WTC11 (cell line): ENCODE data around the gene ARHGAP4. TPM values are rescaled to one million over a fixed set of nuclear protein-coding genes. Genes with fewer than 3 reads are reported as not detected.

ENCODE experiments used
- ATAC-seq: fragments of 200-7000 bp; cut with Tn5 transposase; 2 replicates; pipeline ENCODE4 v1.10.0; 2021; ENCODE audit warnings: mild to moderate bottlenecking, moderate library complexity
- CTCF ChIA-PET: fragments of 300-600 bp; sonication (Branson Sonifier 250); formaldehyde crosslinking; loops from one replicate; lab custom pipeline; 2021; ENCODE audit warnings: antibody characterized with exemption; lab: Charles Lee
- POLR2A ChIA-PET: fragments of 350-600 bp; sonication (Branson Sonifier 250); formaldehyde crosslinking; loops from one replicate; lab custom pipeline; 2021; ENCODE audit warnings: antibody characterized with exemption; lab: Charles Lee
- DNase-seq: peaks from one replicate; pipeline ENCODE4 v3.0.0; 2021; ENCODE audit warnings: low spot score
- H3K27ac Mint-ChIP-seq: 2 replicates; pipeline ENCODE4 v1.8.0; 2021; ENCODE audit warnings: mixed read lengths
- H3K27me3 Mint-ChIP-seq: 2 replicates; pipeline ENCODE4 v1.8.0; 2021; ENCODE audit warnings: low read depth, mild to moderate bottlenecking, moderate library complexity, mixed read lengths
- H3K36me3 Mint-ChIP-seq: 2 replicates; pipeline ENCODE4 v1.8.0; 2021; ENCODE audit warnings: mixed read lengths
- H3K4me1 Mint-ChIP-seq: 2 replicates; pipeline ENCODE4 v1.8.0; 2022; ENCODE audit warnings: mixed read lengths
- H3K4me3 Mint-ChIP-seq: 2 replicates; pipeline ENCODE4 v1.8.0; 2021; ENCODE audit warnings: mild to moderate bottlenecking, moderate library complexity, mixed read lengths
- H3K9me3 Mint-ChIP-seq: 2 replicates; pipeline ENCODE4 v1.8.0; 2021; ENCODE audit warnings: mixed read lengths
- CBFB ChIP-seq: sonication (generic); formaldehyde crosslinking; IDR thresholded peaks from 2 replicates; pipeline ENCODE4 v1.8.1; 2022; ENCODE audit warnings: mild to moderate bottlenecking, low read depth, missing genetic modification reagents
- CREB1 ChIP-seq: sonication (generic); formaldehyde crosslinking; IDR thresholded peaks from 2 replicates; pipeline ENCODE4 v1.8.0; 2023; ENCODE audit warnings: mild to moderate bottlenecking, missing genetic modification reagents
- E2F5 ChIP-seq: sonication (generic); formaldehyde crosslinking; IDR thresholded peaks from 2 replicates; pipeline ENCODE4 v1.8.1; 2022; ENCODE audit warnings: mild to moderate bottlenecking, moderate library complexity, missing genetic modification reagents
- FOXJ3 ChIP-seq: sonication (generic); formaldehyde crosslinking; IDR thresholded peaks from 2 replicates; pipeline ENCODE4 v1.9.0; 2021; ENCODE audit warnings: missing genetic modification reagents, mild to moderate bottlenecking, borderline replicate concordance
- FOXP4 ChIP-seq: sonication (generic); formaldehyde crosslinking; IDR thresholded peaks from 2 replicates; pipeline ENCODE4 v1.8.0; 2022; ENCODE audit warnings: mild to moderate bottlenecking, missing genetic modification reagents
- HMGA2 ChIP-seq: fragments of 250-450 bp; sonication (Bioruptor Pico); IDR thresholded peaks from 2 replicates; pipeline ENCODE4 v1.4.0; 2021; ENCODE audit warnings: mild to moderate bottlenecking, moderate library complexity
- MYBL2 ChIP-seq: sonication (generic); formaldehyde crosslinking; IDR thresholded peaks from 2 replicates; pipeline ENCODE4 v1.8.1; 2023; ENCODE audit warnings: mild to moderate bottlenecking, moderate library complexity, missing genetic modification reagents
- NFE2L1 ChIP-seq: sonication (generic); formaldehyde crosslinking; IDR thresholded peaks from 2 replicates; pipeline ENCODE4 v1.8.1; 2023; ENCODE audit warnings: missing genetic modification reagents
- RORB ChIP-seq: fragments of 250-450 bp; sonication (Bioruptor Pico); IDR thresholded peaks from 2 replicates; pipeline ENCODE4 v1.9.0; 2021; ENCODE audit warnings: mild to moderate bottlenecking
- SOX15 ChIP-seq: fragments of 250-450 bp; sonication (Bioruptor Pico); IDR thresholded peaks from 2 replicates; pipeline ENCODE4 v1.9.0; 2021; ENCODE audit warnings: mild to moderate bottlenecking
- ZNF232 ChIP-seq: sonication (generic); formaldehyde crosslinking; IDR thresholded peaks from 2 replicates; pipeline ENCODE4 v1.8.0; 2022; ENCODE audit warnings: mild to moderate bottlenecking, missing genetic modification reagents
- ZNF317 ChIP-seq: sonication (generic); formaldehyde crosslinking; IDR thresholded peaks from 2 replicates; pipeline ENCODE4 v1.8.1; 2023; ENCODE audit warnings: low read depth, mild to moderate bottlenecking, moderate library complexity, missing genetic modification reagents, borderline replicate concordance
- ZNF423 ChIP-seq: fragments of 250-450 bp; sonication (Bioruptor Pico); IDR thresholded peaks from 2 replicates; pipeline ENCODE4 v2.1.2; 2022; ENCODE audit warnings: mild to moderate bottlenecking, moderate library complexity
- ZNF512 ChIP-seq: sonication (generic); formaldehyde crosslinking; IDR thresholded peaks from 2 replicates; pipeline ENCODE4 v1.8.1; 2022; ENCODE audit warnings: missing genetic modification reagents, borderline replicate concordance
- total RNA-seq: library from RNA; stranded (reverse); gene quantifications from 3 replicates; pipeline ENCODE4 v1.2.3, GENCODE V29; 2021
- TF ChIP-seq, protein P1 (sequence below): sonication (generic); formaldehyde crosslinking; IDR thresholded peaks from 2 replicates; pipeline ENCODE4 v1.8.0; 2023; ENCODE audit warnings: mild to moderate bottlenecking, missing genetic modification reagents
- TF ChIP-seq, protein P2 (sequence below): sonication (generic); formaldehyde crosslinking; conservative IDR thresholded peaks from 2 replicates; pipeline ENCODE4 v1.8.1; 2022; ENCODE audit warnings: mild to moderate bottlenecking, missing genetic modification reagents
- TF ChIP-seq, protein P3 (sequence below): sonication (generic); formaldehyde crosslinking; IDR thresholded peaks from 2 replicates; pipeline ENCODE4 v1.8.1; 2023; ENCODE audit warnings: mild to moderate bottlenecking, missing genetic modification reagents
- TF ChIP-seq, protein P4 (sequence below): sonication (generic); formaldehyde crosslinking; IDR thresholded peaks from 2 replicates; pipeline ENCODE4 v1.8.0; 2022; ENCODE audit warnings: missing genetic modification reagents

ARHGAP4 gene
- total RNA-seq, 1 experiment from 2014 or later: 52.1 TPM

- DNase-seq (no peak), ATAC-seq (no peak)
- Mint-ChIP-seq H3K27me3 (no peaks in the 10 kb centered on the region; the same call in 1 of the 2 replicates), H3K9me3 (no peaks in the 10 kb centered on the region), H3K27ac (no peak overlapping the region), H3K36me3 (peaks cover 7% of the 10 kb centered on the region), H3K4me3 (no peak overlapping the region), H3K4me1 (peaks cover 16% of the 10 kb centered on the region)
- TF ChIP-seq FOXJ3 (CRISPR knock-in tag): no peak
- TF ChIP-seq, protein P1, sequence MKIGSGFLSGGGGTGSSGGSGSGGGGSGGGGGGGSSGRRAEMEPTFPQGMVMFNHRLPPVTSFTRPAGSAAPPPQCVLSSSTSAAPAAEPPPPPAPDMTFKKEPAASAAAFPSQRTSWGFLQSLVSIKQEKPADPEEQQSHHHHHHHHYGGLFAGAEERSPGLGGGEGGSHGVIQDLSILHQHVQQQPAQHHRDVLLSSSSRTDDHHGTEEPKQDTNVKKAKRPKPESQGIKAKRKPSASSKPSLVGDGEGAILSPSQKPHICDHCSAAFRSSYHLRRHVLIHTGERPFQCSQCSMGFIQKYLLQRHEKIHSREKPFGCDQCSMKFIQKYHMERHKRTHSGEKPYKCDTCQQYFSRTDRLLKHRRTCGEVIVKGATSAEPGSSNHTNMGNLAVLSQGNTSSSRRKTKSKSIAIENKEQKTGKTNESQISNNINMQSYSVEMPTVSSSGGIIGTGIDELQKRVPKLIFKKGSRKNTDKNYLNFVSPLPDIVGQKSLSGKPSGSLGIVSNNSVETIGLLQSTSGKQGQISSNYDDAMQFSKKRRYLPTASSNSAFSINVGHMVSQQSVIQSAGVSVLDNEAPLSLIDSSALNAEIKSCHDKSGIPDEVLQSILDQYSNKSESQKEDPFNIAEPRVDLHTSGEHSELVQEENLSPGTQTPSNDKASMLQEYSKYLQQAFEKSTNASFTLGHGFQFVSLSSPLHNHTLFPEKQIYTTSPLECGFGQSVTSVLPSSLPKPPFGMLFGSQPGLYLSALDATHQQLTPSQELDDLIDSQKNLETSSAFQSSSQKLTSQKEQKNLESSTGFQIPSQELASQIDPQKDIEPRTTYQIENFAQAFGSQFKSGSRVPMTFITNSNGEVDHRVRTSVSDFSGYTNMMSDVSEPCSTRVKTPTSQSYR (CRISPR knock-in tag): no peak
- no peak for TF ChIP-seq CREB1 (CRISPR knock-in tag)
- no peak for TF ChIP-seq NFE2L1
- TF ChIP-seq ZNF423: no peak
- ChIA-PET CTCF (no interaction called here), POLR2A (no interaction called here)
Measured at GRCh38 chrX:153865321-153865580, 60.8 kb downstream of the ARHGAP4 start.

GRCh38 chrX:153864561-153865320, 61.3 kb downstream of the ARHGAP4 start:
- peaks cover 7% of the 10 kb centered on the region for H3K36me3 Mint-ChIP-seq
- no peak overlapping the region for H3K27ac Mint-ChIP-seq
- H3K9me3 Mint-ChIP-seq: no peaks in the 10 kb centered on the region
- H3K27me3 Mint-ChIP-seq: no peaks in the 10 kb centered on the region; the same call in 1 of the 2 replicates
- TF ChIP-seq ZNF232 (CRISPR knock-in tag) (no peak), ZNF512 (no peak), FOXP4 (no peak), ZNF317 (no peak), CBFB (no peak)
- ATAC-seq (no peak), DNase-seq (no peak)
- ChIA-PET POLR2A (no interaction called here), CTCF (no interaction called here)
- no peak overlapping the region for H3K4me3 Mint-ChIP-seq
- peaks cover 16% of the 10 kb centered on the region for H3K4me1 Mint-ChIP-seq

- H3K9me3 Mint-ChIP-seq: no peaks in the 10 kb centered on the region
- ChIA-PET POLR2A (no interaction called here), CTCF (no interaction called here)
- DNase-seq (no peak), ATAC-seq (no peak)
- H3K4me3 Mint-ChIP-seq: no peak overlapping the region
- H3K27ac Mint-ChIP-seq: no peak overlapping the region
- H3K36me3 Mint-ChIP-seq: peaks cover 7% of the 10 kb centered on the region
- H3K27me3 Mint-ChIP-seq: no peaks in the 10 kb centered on the region; the same call in 1 of the 2 replicates
- H3K4me1 Mint-ChIP-seq: peaks cover 19% of the 10 kb centered on the region
- TF ChIP-seq RORB (no peak), MYBL2 (no peak), CBFB (no peak), ZNF317 (no peak), HMGA2 (CRISPR knock-in tag) (no peak), E2F5 (CRISPR knock-in tag) (no peak), SOX15 (CRISPR knock-in tag) (no peak)
- TF ChIP-seq, protein P2, sequence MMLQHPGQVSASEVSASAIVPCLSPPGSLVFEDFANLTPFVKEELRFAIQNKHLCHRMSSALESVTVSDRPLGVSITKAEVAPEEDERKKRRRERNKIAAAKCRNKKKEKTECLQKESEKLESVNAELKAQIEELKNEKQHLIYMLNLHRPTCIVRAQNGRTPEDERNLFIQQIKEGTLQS (CRISPR knock-in tag): no peak
- TF ChIP-seq, protein P3, sequence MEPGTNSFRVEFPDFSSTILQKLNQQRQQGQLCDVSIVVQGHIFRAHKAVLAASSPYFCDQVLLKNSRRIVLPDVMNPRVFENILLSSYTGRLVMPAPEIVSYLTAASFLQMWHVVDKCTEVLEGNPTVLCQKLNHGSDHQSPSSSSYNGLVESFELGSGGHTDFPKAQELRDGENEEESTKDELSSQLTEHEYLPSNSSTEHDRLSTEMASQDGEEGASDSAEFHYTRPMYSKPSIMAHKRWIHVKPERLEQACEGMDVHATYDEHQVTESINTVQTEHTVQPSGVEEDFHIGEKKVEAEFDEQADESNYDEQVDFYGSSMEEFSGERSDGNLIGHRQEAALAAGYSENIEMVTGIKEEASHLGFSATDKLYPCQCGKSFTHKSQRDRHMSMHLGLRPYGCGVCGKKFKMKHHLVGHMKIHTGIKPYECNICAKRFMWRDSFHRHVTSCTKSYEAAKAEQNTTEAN (CRISPR knock-in tag): no peak
- TF ChIP-seq, protein P4, sequence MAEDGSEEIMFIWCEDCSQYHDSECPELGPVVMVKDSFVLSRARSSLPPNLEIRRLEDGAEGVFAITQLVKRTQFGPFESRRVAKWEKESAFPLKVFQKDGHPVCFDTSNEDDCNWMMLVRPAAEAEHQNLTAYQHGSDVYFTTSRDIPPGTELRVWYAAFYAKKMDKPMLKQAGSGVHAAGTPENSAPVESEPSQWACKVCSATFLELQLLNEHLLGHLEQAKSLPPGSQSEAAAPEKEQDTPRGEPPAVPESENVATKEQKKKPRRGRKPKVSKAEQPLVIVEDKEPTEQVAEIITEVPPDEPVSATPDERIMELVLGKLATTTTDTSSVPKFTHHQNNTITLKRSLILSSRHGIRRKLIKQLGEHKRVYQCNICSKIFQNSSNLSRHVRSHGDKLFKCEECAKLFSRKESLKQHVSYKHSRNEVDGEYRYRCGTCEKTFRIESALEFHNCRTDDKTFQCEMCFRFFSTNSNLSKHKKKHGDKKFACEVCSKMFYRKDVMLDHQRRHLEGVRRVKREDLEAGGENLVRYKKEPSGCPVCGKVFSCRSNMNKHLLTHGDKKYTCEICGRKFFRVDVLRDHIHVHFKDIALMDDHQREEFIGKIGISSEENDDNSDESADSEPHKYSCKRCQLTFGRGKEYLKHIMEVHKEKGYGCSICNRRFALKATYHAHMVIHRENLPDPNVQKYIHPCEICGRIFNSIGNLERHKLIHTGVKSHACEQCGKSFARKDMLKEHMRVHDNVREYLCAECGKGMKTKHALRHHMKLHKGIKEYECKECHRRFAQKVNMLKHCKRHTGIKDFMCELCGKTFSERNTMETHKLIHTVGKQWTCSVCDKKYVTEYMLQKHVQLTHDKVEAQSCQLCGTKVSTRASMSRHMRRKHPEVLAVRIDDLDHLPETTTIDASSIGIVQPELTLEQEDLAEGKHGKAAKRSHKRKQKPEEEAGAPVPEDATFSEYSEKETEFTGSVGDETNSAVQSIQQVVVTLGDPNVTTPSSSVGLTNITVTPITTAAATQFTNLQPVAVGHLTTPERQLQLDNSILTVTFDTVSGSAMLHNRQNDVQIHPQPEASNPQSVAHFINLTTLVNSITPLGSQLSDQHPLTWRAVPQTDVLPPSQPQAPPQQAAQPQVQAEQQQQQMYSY: no peak
Measured at GRCh38 chrX:153864101-153864500, 62.0 kb downstream of the ARHGAP4 start.
